GM21737 (cell line): ENCODE results near the gene ZEB2.

Source experiments
- ATAC-seq: cut with Tn5 transposase; IDR thresholded peaks from one replicate; pipeline ENCODE4 v1.9.1; 2021; ENCODE audit warnings: mild to moderate bottlenecking, moderate library complexity; ENCODE audit not compliant: unreplicated experiment

Gene ZEB2

DNA sequence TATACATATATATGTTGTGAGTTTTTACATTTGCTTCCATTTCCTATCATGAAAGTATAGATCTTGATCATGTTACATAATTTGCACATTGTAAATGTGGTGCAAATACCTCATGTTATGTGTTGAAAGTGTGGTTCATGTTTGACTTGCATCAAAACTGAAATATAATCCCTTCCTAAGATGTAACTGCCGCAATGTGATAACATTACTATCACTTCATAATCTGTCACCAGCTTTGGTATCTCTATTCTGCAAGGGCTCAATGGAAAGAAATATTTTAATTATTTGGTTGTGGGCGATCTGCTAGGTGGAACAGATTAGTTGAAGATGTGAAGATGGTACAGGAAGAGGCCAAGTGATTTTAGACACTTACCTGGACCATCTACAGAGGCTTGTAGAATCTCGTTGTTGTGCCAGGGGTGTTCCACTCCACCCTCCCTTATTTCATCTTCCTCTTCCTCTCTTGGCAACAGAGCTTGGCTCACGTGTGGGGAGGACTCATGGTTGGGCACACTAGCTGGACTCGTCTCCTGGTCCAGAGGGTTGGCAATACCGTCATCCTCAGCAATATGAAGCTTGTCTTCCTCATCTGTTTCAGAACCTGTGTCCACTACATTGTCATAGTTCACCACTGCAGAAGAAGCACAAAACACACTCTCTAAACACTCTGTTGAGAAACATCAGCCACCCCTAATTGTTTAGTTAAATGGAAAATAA, 90.4 kb downstream of the ZEB2 start:
- no peak for ATAC-seq

DNA sequence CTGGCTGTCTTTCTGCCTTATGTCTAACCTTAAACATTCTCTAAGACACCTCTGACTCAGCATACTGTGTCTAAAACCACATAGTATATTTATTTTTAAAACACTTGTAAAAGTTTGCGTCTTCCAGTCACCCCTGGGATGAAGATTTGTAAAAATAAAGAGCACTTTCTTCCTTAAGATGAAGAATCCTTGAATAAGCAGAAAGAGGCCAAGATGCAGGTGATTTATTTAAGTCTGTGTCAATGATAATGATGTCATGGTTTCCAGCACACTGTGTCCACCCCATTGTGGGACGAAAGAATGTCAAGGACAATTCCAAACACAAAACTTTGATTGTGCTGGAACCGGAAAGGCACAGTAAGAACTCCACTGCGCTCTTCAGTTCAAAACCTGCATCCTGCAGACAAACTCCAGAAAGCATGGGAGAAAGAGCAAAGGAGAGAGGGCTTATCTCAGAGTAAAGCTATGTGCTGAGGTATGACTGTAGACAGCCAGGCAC, 92.9 kb downstream of the ZEB2 start:
- no peak for ATAC-seq

DNA sequence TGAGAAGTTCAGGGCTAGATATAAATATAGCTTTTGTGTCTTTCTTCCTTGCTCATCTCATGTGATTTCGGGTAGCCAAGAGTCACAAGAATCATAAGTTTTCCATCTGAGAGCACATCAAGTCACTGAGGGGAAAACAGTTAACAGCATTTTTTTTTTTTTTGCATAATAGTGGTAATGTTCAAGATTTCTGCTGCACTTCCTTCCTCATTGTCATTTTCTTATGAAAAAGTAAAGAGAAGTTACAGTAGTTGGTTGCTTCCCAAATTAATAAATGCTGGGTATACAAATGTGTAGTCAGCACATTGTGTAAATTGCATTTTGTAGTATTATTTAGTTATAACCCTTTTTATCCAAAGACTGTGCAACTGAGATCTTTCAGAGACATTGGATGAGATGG, 93.6 kb downstream of the ZEB2 start:
- no peak for ATAC-seq

DNA sequence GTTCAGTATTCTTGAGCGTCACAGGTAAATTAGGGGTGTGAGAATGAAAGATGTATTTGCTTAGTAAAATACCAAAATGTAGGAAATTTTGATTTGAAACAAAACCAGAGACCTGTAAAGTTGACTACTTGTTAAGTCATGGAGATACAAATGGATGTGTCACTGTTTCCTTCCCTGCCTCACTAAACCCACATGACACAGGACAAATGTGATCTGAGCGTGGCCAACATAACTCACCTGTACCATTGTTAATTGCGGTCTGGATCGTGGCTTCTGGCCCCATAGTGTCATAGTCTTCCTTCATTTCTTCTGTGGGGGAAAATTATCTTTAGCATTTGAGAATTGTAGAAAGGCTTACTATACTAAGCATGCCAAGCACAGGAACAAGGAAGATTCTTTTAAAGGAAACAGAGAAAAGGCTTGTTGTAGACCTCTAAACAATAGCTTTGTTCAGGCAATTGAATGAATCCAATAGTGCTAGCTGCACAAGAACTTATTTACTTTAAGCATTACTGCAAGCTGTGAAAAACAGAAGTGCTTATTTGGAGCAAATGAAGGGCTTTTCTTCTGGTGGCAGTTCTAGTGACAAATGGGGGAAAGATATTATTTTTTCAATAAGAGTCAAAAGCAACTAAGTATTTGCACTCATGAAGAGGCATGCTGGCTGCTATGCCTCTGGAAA, 95.2 kb downstream of the ZEB2 start:
- no peak for ATAC-seq

DNA sequence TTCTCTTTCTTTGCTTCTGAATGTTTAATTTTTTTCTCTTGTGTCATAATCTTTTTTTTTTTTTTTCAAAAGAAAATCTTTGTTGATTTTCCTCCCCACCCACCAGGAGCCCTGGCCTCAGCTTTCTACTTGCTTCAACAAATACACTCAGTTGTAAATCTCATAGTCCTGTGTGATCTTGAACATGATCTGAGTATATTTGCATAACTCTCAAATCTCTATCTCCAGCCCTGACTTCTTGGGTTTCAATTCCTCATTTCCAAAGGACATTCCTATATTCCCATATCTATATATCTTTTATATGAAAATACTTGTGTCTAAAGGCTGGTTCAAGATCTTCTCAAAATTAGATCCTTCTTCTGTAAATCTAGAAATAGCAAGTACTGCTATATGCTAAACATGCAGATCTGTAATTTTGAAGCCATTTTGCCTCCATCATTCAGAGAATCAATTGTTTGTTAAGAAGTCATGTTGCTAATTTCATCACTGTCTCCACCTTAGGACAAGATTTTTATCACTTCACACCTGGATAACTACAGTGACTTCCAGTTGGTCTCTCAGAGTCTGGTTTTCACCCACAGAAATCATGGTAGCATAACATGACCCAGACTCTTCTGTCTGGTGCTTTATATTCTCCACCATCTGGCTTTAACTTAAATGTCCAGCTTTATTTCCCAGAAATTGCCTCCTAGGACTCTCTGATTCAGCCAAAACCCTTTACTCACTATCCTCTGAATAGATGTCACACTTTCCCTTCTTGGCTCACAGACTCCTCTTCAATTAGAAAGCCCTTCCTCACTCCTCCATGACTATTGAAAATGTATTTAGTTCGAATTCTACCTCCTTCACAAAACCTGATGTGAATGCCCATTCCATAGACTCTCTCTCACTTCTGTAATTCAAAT, 98.1 kb downstream of the ZEB2 start:
- ATAC-seq: no peak

DNA sequence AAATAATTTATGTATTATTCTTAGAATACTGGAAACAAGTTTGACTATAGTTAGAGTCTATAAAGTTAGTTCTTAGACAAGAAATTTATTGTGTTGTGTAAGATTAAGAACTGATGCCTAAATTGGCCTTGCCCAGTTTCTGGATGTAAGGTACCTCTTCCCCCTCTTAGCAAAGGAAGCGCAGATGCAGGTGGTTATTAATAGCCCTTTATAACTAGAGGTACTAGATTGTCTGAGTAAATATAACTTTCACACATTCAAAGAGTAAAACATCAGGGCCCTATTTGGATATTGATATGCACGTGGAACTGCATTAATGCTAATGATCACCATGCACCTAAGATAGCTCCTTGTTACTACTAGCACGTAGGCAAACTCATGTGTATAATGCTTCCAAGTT, 100.7 kb downstream of the ZEB2 start:
- ATAC-seq: no peak

- no peak for ATAC-seq
These were observed 104.5 kb downstream of the ZEB2 start for GRCh38 chr2:144415386-144415785.

DNA sequence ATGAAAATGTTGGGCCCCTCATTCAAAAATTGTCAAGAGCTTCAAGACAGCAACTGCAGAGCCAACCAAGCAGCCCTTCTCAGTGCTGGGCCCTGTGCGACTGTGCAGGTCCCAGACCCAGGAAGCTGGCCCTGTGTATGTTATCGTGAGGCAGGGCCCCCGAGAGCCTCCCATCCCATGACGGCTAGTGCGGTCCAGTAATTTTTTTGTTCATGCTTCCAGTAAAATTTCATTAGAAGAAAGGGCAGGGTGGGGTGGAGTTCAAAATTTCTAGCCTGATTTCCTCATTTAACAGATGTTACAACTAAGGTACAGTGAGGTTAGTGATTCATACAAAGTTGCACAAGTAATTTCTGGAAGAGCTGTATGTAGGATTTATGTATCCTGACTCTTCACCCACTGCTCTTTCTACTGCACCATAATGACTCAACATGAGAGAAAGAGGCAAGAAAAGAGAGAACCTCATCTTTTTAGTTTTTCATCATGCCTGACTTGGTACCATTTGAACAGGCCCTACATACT, 105.5 kb downstream of the ZEB2 start:
- ATAC-seq: no peak

GRCh38 chr2:144412709-144413108, 107.2 kb downstream of the ZEB2 start:
- no peak for ATAC-seq

DNA sequence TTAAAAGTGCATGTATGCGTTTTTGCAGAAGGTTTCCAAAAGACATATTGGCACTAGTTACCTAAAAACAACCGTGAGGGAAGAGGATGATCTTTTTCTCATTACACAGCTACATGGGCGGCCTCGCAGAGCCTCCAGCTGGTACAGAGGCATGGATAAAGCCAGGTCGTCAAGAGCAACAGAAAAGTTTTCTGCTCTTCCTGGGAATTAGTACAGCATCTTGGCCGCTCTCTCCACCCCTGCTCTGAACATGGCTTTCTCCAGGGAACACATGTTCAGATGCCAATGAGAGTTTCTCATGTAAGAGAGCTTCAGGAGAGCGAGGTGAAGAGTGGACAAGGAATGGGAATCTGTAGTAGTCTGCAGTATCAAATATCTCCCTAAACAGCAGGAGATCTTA, 108.4 kb downstream of the ZEB2 start:
- ATAC-seq: no peak

DNA sequence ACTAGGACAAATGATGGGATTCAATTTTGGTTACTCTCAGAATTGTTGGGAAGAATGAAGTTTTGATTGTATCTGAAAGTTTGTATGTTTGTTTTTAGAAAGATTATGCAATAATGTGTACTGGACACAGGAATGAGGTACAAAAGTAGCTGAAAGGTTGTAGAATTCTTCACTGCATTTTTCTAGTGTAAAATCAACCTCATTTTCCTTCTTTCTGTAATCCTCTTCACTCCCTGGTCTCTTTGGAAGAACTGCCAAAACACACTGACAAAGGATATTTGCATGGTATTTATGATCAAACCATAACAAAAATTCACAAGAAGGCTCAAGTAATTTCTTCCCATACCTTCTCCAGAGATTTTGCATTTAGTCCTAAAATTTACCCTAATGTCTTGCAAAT, 110.7 kb downstream of the ZEB2 start:
- ATAC-seq: no peak

- ATAC-seq: no peak
These were observed 112.7 kb downstream of the ZEB2 start for GRCh38 chr2:144407262-144407661.

GRCh38 chr2:144405982-144406788, 113.7 kb downstream of the ZEB2 start:
- ATAC-seq: no peak

GRCh38 chr2:144405321-144405720, 114.6 kb downstream of the ZEB2 start:
- ATAC-seq: no peak

- no peak for ATAC-seq
These were observed 115.2 kb downstream of the ZEB2 start for GRCh38 chr2:144404586-144405314.

GRCh38 chr2:144403933-144404332, 116.0 kb downstream of the ZEB2 start:
- ATAC-seq: no peak

DNA sequence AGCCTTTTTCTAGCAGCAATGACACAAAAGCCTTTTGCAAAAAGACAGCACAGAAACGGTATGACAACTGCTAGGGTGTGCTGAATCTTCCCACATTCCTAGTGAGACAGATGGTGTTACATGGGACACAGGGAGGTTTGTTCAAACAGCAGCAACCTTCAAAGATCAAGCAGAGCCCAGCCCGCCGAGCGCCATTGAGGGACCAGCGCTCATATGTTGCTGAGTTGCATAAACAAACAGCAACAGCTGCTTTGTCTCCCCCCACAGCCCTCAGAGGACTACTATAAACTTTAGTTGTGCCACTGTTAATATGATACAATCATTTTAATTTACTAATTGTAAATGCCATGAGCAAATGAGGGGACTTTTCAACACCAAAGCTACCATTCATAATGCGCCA, 117.7 kb downstream of the ZEB2 start:
- ATAC-seq: no peak

DNA sequence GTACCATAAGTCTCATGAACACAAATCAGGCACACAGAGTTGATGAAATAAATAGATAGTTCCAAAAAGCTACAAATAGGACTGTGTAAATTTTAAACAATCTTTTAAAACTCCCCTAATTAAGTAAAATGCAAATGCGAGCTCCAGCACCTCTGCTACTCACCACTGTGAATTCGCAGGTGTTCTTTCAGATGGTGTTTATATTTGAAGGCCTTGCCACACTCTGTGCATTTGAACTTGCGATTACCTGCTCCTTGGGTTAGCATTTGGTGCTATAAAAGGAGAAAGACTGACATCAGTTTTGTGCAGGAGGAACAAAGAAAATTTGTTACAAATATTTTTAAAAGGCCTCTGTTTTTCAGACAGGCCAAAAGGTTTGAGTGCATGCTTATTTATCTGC, 118.9 kb downstream of the ZEB2 start:
- no peak for ATAC-seq

- ATAC-seq: no peak
These were observed 123.6 kb downstream of the ZEB2 start for GRCh38 chr2:144396318-144396717.
